Parathyroid adenoma (tissue), 2 donors: Measurements from ENCODE around the gene MPV17.

Source experiments
- H2AFZ ChIP-seq: fragments of 300-600 bp; sonication (generic); one replicate; pipeline ENCODE4 v1.7.0; 2017; ENCODE audit warnings: antibody characterized with exemption, mild to moderate bottlenecking
- H3K27ac ChIP-seq: fragments of 300-600 bp; sonication (generic); one replicate; pipeline ENCODE4 v1.7.0; 2017
- H3K27me3 ChIP-seq: fragments of 300-600 bp; sonication (generic); one replicate; pipeline ENCODE4 v1.7.0; 2017; ENCODE audit warnings: low read length; ENCODE audit not compliant: control insufficient read depth, insufficient read depth
- H3K36me3 ChIP-seq: fragments of 300-600 bp; sonication (generic); one replicate; pipeline ENCODE4 v1.7.0; 2017; ENCODE audit warnings: low read length; ENCODE audit not compliant: control insufficient read depth, insufficient read depth
- H3K4me1 ChIP-seq: fragments of 300-600 bp; sonication (generic); one replicate; pipeline ENCODE4 v1.7.0; 2017; ENCODE audit warnings: control low read depth
- H3K4me2 ChIP-seq: fragments of 300-600 bp; sonication (generic); one replicate; pipeline ENCODE4 v1.7.0; 2017; ENCODE audit warnings: low read length
- H3K4me3 ChIP-seq: fragments of 300-600 bp; sonication (generic); one replicate; pipeline ENCODE4 v1.7.0; 2017; ENCODE audit warnings: low read depth, low read length
- H3K79me2 ChIP-seq: fragments of 300-600 bp; sonication (generic); one replicate; pipeline ENCODE4 v1.7.0; 2017; ENCODE audit warnings: control low read depth
- H3K9ac ChIP-seq: fragments of 300-600 bp; sonication (generic); one replicate; pipeline ENCODE4 v1.7.0; 2017; ENCODE audit warnings: mild to moderate bottlenecking
- H3K9me3 ChIP-seq: fragments of 300-600 bp; sonication (generic); one replicate; pipeline ENCODE4 v1.7.0; 2017; ENCODE audit warnings: low read length; ENCODE audit not compliant: control insufficient read depth
- CTCF ChIP-seq: fragments of 300-600 bp; sonication (generic); IDR thresholded peaks from one replicate; pipeline ENCODE4 v1.7.0; 2017; ENCODE audit warnings: antibody characterized with exemption, mild to moderate bottlenecking
- donor health status: primary hyperparathyroidism.

Gene MPV17

GRCh38 chr2:27264753-27265535, 58.0 kb downstream of the MPV17 start:
- peak overlapping the region; percentile 68 for H3K4me2 ChIP-seq
- no peak overlapping the region for H3K27ac ChIP-seq
- no peaks in the 10 kb centered on the region for H3K27me3 ChIP-seq

GRCh38 chr2:27264253-27264752, 58.6 kb downstream of the MPV17 start:
- no peaks in the 10 kb centered on the region for H3K27me3 ChIP-seq
- no peak for TF ChIP-seq CTCF
- H2AFZ ChIP-seq: peak overlapping the region; percentile 84
- no peaks in the 10 kb centered on the region for H3K36me3 ChIP-seq
- peak overlapping the region; percentile 20 for H3K4me3 ChIP-seq
- H3K9ac ChIP-seq: no peak overlapping the region
- H3K4me1 ChIP-seq: peaks cover 5% of the 10 kb centered on the region
- H3K9me3 ChIP-seq: no peaks in the 10 kb centered on the region
- H3K4me2 ChIP-seq: peak overlapping the region; percentile 68
- H3K27ac ChIP-seq: no peak overlapping the region
- H3K79me2 ChIP-seq: no peaks in the 10 kb centered on the region

More at GRCh38 chr2:27264753-27265535, 58.0 kb downstream of the MPV17 start:
- Histone ChIP-seq H3K36me3 (no peaks in the 10 kb centered on the region), H3K9me3 (no peaks in the 10 kb centered on the region), H3K4me1 (peaks cover 5% of the 10 kb centered on the region), H2AFZ (peak overlapping the region; percentile 84), H3K4me3 (peak overlapping the region; percentile 20), H3K79me2 (no peaks in the 10 kb centered on the region), H3K9ac (no peak overlapping the region)
- TF ChIP-seq CTCF: peak; percentile 70

- no peaks in the 10 kb centered on the region for H3K36me3 ChIP-seq
- H3K27me3 ChIP-seq: no peaks in the 10 kb centered on the region
- H3K79me2 ChIP-seq: no peaks in the 10 kb centered on the region
- peak overlapping the region; percentile 77 for H2AFZ ChIP-seq
- H3K4me2 ChIP-seq: peak overlapping the region; percentile 77
- H3K27ac ChIP-seq: no peak overlapping the region
- peak overlapping the region; percentile 42 for H3K4me3 ChIP-seq
- no peaks in the 10 kb centered on the region for H3K9me3 ChIP-seq
- TF ChIP-seq CTCF: no peak
- peaks cover 5% of the 10 kb centered on the region for H3K4me1 ChIP-seq
- H3K9ac ChIP-seq: no peak overlapping the region
Measured at GRCh38 chr2:27263287-27264252, 59.3 kb downstream of the MPV17 start.

- Histone ChIP-seq H3K27me3 (no peaks in the 10 kb centered on the region), H3K4me1 (peaks cover 5% of the 10 kb centered on the region), H3K9me3 (no peaks in the 10 kb centered on the region), H3K9ac (no peak within 1 kb of the TSS), H3K27ac (no peak within 1 kb of the TSS), H3K36me3 (no peaks in the 10 kb centered on the region), H2AFZ (peak within 1 kb of the TSS; percentile 77), H3K79me2 (no peaks in the 10 kb centered on the region), H3K4me2 (peak within 1 kb of the TSS; percentile 77), H3K4me3 (peak within 1 kb of the TSS; percentile 48)
- TF ChIP-seq CTCF: no peak
Measured at GRCh38 chr2:27262379-27263286, 60.3 kb downstream of the MPV17 start, which contains the start of gene SLC30A3. SLC30A3 (minus strand) TSS chr2:27263047; CDS start chr2:27262906, 141 bp downstream.
